ENCODE data around the gene HMG20A. TPM values are rescaled to one million over a fixed set of nuclear protein-coding genes. Genes with fewer than 3 reads are reported as not detected.

Gene HMG20A
- total and polyA plus RNA-seq, 10 of the 15 experiments (the other 5 are each of a cell fraction or from before 2014, with no cell fraction given), result 30.0 to 98.7 (median 46.8) TPM

DNA sequence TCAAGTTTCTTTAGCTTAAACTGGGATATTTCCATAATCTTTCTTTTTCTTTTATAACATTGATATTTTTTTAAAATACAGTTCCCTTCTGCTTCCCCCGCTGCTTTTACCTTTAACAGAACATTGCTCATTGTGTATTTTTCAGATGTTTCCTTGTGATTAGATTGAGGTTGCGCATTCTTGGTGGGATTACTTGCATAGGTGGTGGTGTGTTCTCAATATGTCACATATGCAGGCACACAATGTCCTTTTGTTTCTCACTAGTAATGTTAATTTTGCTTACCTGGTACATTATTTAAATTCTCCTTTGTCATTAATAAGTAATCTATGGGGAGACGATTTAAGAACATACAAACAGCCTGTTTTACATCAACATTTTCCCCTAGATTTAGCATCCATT, 48.2 kb downstream of the HMG20A start:
- H3K36me3 ChIP-seq (ENCODE audit: control insufficient read depth in 2 of 2, insufficient read depth in 2 of 2, low read length in 1 of 2), result peaks cover 4 to 41% of the 10 kb centered on the region in 2 experiments
- TF ChIP-seq NFXL1 (IDR thresholded peaks at IDR 0.05; ENCODE audit: borderline replicate concordance) (no peak), POU2F2 (IDR thresholded peaks at IDR 0.05; ENCODE audit: borderline replicate concordance, low read depth, low read length) (no peak), SRF (IDR thresholded peaks at IDR 0.05; ENCODE audit: low read depth in 2 of 2, low read length in 2 of 2) (no peak), POLR2AphosphoS2 (IDR thresholded peaks at IDR 0.05; ENCODE audit: low read depth, low read length) (no peak), ZZZ3 (IDR thresholded peaks at IDR 0.05; ENCODE audit: control insufficient read depth, insufficient read length, low read depth) (no peak)
- TF ChIP-seq, protein P1, sequence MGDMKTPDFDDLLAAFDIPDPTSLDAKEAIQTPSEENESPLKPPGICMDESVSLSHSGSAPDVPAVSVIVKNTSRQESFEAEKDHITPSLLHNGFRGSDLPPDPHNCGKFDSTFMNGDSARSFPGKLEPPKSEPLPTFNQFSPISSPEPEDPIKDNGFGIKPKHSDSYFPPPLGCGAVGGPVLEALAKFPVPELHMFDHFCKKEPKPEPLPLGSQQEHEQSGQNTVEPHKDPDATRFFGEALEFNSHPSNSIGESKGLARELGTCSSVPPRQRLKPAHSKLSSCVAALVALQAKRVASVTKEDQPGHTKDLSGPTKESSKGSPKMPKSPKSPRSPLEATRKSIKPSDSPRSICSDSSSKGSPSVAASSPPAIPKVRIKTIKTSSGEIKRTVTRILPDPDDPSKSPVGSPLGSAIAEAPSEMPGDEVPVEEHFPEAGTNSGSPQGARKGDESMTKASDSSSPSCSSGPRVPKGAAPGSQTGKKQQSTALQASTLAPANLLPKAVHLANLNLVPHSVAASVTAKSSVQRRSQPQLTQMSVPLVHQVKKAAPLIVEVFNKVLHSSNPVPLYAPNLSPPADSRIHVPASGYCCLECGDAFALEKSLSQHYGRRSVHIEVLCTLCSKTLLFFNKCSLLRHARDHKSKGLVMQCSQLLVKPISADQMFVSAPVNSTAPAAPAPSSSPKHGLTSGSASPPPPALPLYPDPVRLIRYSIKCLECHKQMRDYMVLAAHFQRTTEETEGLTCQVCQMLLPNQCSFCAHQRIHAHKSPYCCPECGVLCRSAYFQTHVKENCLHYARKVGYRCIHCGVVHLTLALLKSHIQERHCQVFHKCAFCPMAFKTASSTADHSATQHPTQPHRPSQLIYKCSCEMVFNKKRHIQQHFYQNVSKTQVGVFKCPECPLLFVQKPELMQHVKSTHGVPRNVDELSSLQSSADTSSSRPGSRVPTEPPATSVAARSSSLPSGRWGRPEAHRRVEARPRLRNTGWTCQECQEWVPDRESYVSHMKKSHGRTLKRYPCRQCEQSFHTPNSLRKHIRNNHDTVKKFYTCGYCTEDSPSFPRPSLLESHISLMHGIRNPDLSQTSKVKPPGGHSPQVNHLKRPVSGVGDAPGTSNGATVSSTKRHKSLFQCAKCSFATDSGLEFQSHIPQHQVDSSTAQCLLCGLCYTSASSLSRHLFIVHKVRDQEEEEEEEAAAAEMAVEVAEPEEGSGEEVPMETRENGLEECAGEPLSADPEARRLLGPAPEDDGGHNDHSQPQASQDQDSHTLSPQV (IDR thresholded peaks at IDR 0.05), result no peak
- TF ChIP-seq, protein P2, sequence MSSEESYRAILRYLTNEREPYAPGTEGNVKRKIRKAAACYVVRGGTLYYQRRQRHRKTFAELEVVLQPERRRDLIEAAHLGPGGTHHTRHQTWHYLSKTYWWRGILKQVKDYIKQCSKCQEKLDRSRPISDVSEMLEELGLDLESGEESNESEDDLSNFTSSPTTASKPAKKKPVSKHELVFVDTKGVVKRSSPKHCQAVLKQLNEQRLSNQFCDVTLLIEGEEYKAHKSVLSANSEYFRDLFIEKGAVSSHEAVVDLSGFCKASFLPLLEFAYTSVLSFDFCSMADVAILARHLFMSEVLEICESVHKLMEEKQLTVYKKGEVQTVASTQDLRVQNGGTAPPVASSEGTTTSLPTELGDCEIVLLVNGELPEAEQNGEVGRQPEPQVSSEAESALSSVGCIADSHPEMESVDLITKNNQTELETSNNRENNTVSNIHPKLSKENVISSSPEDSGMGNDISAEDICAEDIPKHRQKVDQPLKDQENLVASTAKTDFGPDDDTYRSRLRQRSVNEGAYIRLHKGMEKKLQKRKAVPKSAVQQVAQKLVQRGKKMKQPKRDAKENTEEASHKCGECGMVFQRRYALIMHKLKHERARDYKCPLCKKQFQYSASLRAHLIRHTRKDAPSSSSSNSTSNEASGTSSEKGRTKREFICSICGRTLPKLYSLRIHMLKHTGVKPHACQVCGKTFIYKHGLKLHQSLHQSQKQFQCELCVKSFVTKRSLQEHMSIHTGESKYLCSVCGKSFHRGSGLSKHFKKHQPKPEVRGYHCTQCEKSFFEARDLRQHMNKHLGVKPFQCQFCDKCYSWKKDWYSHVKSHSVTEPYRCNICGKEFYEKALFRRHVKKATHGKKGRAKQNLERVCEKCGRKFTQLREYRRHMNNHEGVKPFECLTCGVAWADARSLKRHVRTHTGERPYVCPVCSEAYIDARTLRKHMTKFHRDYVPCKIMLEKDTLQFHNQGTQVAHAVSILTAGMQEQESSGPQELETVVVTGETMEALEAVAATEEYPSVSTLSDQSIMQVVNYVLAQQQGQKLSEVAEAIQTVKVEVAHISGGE (CRISPR knock-in tag; IDR thresholded peaks at IDR 0.05), result no peak
- no peaks in the 10 kb centered on the region for H3K79me2 ChIP-seq (ENCODE audit: control insufficient read depth, insufficient read depth, low read length)
- H3K27ac ChIP-seq (ENCODE audit: control insufficient read depth, insufficient read depth), result no peak overlapping the region
- no peak overlapping the region for H3K4me3 ChIP-seq
- no peaks in the 10 kb centered on the region for H3K9me3 ChIP-seq (replicated peaks; ENCODE audit: control insufficient read depth, insufficient read depth, low read length)
- ChIA-PET CTCF (no interaction called here), RAD21 (ENCODE audit: unreplicated experiment) (no interaction called here), POLR2A (no interaction called here), SMC1A (ENCODE audit: uncharacterized antibody, unreplicated experiment) (interaction anchor here (1.8 kb wide), 1 partner anchor 28 kb away, joined by 5 read pairs; no protein-coding TSS in a partner anchor)
- FAIRE-seq (no peak), ATAC-seq (no peak), DNase-seq (ENCODE audit: low read depth, low spot score) (no peak)
- 96% methylated on average over 3 of the region's 3 CpGs for WGBS (ENCODE audit: insufficient coverage, insufficient replicate concordance, low lambda C conversion rate, missing lambda C conversion rate)
- in situ Hi-C loops (cut with MboI), result no loop called here
- intact Hi-C loops (cut with micrococcal nuclease; ENCODE audit: unreplicated experiment), result no loop called here
- H3K9ac ChIP-seq (ENCODE audit: control insufficient read depth, insufficient read depth, low read length), result no peak overlapping the region
- BruUV-seq (replicated peaks), result no TSS peak
- no peaks in the 10 kb centered on the region for H3K4me1 ChIP-seq (ENCODE audit: control insufficient read depth, insufficient read depth, low read length)
- H4K20me1 ChIP-seq (ENCODE audit: control insufficient read depth, insufficient read depth), result no peaks in the 10 kb centered on the region
- no peak overlapping the region for H2AFZ ChIP-seq (ENCODE audit: control insufficient read depth, low read depth, low read length)
- no peak overlapping the region for H3K4me2 ChIP-seq (ENCODE audit: control insufficient read depth, insufficient read depth)
- no peaks in the 10 kb centered on the region for H3K27me3 ChIP-seq (replicated peaks in 1 of 2; ENCODE audit: control insufficient read depth in 2 of 2, insufficient read depth in 2 of 2, low read length in 1 of 2)
